ENCODE measurements around the gene BBLN.

BBLN gene

DNA sequence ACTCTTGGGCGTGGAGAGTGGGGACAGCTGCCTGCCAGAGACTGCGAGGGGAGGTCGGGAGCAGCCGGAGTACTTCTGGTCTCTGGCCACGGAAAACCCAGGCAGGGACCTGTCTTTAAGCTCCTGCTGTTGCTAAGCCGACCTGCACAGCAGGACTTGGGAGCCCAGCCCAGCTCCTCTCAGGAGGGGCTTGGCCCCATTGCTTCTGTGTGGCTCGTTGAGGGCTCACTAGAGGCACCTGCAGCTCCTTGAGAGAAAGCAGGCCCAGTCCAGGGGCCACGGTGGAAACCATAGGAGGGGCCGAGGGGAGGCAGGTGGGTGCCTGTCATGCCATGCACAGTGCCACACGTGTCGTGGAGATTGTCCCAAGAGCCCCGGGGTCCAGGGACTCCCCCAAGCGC lies 14.1 kb upstream of the BBLN start:
- DNase-seq: no peak

DNA sequence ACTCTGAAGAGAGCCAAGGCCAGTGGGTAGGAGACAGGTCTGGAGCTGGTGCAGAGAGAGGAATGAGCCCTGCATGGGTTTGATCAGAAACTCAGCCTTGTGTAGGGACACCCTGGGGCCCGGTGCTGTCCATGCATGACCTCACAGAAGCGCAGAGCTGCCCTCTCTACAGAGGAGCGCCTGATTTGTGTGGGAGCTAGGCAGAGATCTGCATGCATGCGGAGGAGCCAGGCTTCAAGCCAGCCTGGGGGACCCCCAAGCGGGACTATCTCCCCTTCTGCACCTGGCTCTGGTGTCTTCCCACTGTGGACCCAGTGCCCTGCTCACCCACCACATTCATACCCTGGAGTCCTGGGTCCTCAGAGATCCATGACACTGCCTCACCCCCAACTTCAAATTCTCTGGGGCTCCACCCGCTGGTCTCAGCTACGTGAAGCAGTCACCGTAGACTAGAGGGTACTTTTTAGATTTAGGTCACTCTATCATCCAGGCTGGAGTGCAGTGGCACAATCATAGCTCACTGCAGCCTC lies 13.4 kb upstream of the BBLN start:
- DNase-seq: no peak

DNA sequence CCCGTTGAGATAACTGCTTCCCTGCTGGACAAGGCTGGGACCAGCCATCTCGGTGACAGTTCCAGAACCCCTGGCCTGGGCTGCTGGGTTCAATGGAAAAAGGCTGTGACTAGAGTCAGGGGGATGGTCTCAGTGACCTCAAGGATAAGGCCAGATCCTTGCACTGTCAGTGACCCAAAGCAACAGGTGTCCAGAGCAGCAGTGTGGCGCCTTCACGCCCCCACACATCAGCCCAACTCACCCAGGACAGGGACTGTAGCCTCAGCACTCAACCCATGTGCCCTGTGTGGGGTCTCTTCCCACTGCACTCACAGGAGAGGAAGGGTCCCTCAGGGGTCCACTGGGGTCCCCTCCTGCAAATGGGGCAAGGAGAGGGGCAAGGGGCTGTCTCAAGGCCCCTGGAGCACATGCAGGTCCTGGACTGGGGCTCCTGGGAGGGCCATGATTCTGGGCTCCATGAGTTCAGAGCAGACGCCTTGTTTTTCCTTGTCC lies 11.5 kb upstream of the BBLN start:
- no peak for DNase-seq

DNA sequence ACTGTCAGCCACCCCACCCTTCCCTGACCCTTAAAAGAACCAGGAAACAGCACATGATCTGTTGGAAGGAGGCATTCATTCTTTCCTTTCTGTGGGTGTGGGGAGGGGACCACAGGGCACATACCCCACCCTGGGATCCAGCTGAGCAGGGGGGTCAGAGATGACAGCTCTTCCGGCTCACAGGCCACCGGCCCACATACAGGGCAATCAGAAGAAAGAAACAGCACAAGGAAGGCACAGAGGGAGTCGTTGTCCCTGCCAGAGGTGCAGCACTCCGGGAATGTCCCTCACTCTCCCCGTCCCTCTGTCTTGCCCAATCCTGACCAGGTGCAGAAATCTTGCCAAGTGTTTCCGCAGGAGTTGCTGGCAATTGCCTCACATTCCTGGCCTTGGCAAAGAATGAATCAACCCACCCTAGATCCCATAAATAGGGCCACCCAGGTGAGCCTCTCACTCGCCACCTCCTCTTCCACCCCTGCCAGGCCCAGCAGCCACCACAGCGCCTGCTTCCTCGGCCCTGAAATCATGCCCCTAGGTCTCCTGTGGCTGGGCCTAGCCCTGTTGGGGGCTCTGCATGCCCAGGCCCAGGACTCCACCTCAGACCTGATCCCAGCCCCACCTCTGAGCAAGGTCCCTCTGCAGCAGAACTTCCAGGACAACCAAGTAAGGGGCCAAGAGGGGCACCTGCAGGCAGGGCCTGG lies 10.9 kb upstream of the BBLN start, which contains the start of gene LCN2:
Gene LCN2, plus strand, starts transcription at position 453 of the 701 bp plus-strand sequence. Its CDS starts 73 bp downstream, at position 526.
- no peak for DNase-seq

DNA sequence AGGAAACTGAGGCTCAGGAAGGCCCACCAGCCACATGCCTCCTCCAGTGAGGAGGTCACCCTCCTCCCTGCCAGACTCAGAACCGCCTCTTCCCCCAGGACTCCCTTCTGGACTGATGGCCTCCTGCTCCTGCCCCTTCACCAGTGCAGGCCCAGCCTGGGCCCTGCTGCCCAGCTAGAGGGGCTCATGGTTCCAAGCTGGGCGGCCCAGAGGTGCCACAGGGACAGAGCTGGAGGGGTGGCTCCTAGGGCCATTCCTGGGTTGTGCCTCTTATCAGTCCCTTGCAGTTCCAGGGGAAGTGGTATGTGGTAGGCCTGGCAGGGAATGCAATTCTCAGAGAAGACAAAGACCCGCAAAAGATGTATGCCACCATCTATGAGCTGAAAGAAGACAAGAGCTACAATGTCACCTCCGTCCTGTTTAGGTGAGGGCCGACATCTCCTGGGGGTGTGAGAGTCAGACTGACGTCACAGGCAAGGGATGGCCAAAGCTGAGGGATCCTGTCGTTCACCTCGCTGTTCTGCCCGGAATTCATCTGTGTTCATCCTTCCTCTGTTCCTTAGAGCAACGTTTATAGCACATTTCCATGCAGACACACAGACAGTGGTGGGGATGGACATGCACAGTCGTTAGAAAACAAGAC lies 10.0 kb upstream of the BBLN start:
- no peak for DNase-seq

DNA sequence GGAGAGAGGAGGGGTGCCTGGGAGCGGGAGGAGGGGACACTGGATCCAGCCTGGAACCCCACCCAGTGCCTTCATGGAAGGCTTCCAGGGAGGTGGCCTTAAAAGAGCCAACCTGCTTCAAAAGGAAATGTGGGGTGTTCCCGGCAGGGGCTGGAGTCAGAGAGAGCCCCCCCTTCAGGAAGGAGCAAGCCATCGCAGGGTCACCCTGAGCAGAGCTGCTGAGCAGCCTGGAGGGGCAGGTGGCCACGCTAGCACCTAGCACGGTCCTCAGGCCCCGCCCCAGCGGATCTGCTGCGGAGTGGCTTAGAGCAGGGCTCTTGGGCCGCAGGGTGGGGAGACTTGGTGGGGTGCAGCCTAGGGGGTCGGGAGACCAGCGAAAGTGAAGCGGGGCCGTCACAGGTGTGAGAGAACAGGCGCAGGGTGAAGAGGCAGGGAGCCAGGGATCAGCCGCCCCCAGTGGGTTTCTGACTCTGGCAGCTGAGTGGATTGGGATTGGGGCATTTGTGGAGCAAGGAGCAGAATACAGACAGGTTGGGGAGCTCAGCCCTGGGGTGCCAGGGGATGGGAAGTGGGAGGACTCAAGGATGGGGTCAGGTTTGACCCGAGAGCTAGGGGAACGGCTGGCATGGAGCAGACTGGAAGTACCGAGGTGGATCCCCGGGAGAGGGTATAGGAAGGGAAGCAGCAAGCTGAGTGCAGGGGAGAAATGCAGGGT lies 9.3 kb upstream of the BBLN start:
- no peak for DNase-seq

DNA sequence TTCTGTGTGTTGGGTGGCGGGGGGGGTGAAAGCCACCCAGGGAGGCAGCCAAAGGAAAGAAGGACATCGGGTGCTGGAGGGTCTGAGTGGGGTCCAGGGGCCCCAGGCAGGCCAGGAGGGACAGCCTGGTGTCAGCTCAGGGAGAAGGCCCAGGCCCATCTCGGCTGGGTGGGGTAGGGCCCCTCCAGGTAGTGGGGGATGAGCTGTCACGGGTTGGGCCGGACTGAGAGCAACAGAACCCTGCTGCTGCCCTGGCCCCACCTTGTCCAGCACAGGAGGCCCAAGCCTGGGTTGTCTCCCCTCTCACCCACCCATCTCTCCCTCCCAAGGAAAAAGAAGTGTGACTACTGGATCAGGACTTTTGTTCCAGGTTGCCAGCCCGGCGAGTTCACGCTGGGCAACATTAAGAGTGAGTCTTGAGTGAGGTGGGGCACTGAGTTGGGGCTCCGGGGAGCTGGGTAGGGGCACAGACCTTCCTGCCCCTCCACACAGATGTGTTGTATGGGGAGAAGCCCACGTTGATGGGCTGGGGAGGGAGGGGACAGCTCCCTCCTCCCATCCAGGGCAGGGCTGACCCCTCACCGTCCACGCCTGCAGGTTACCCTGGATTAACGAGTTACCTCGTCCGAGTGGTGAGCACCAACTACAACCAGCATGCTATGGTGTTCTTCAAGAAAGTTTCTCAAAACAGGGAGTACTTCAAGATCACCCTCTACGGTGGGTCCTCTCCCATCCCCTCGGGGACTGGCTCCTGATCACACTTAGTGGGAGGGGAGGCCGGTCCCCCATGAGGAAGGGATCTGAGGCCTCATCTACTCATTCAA lies 8.5 kb upstream of the BBLN start:
- DNase-seq: no peak

DNA sequence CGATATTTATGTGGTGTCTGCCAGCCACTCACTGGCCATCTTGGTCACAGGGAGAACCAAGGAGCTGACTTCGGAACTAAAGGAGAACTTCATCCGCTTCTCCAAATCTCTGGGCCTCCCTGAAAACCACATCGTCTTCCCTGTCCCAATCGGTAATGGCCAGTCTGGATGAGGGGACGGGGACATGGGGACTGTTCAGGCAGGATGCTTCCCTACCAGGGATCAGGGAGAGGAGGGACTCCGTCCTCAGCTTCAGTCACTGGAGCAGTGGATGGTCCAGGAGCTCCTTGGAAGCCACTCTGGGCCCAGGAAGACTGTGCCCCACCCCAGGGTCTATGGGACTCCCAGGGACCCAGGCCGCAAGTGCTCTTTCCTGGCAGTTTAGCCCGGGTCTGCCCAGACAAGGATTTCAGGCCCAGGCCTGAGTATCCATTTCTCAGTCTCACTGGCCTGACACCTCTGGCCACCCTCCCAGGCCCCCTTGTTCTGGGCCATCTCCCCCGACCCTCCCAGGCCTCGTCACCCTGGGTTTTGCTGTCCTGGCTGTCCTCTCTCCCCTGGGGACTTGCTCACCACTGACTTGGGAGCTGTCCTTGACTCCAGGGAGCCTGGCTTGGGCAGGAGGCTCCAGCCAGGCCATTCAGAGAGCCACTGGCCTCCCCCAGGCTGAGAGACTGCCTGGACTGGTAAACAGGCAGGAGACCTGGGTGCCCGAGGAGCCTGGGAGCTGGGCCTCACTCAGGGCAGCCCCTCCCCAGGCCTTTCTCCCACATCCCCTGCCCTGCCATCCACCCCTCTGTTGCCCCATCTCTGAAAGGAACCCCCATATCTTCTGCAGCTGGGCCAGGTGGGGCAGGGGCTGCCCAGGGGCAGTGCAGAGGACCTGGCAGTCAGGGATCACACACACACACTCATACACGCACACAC lies 7.7 kb upstream of the BBLN start:
- DNase-seq: no peak

DNA sequence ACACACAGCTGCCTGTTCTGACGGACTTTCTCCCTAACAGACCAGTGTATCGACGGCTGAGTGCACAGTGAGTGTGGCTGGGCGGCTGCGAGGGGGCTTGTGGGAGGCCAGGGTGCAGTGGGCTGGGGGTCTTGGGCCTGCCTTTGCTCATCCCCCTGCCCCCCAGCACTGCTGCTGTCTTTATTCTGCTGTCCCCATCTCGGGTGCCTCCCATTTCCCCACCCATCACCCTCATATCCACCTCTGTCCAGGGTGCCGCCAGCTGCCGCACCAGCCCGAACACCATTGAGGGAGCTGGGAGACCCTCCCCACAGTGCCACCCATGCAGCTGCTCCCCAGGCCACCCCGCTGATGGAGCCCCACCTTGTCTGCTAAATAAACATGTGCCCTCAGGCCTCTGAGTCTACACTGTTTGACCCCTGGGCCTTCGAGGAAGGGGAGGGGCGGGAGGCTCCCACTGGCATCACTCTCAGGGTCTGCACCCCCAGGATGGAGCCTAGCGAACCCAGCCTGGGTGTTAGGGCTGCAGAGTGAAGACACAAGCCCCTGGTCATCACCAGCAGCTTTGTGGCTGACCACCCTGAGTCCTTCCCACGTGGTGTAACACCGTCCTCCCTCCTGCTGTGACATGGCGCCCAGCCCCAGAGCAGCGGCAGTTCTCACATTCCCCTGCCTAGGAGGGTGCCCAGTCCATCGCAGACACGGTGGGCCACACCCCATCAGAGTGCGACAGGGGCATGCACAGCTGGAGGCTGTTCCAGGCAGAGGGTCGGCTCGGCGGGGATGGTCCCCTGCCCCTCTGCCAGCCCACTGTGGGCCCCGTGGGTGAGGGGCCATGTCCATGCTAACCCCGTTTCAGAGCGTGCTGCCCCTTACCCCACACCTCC lies 6.8 kb upstream of the BBLN start:
- DNase-seq: no peak

DNA sequence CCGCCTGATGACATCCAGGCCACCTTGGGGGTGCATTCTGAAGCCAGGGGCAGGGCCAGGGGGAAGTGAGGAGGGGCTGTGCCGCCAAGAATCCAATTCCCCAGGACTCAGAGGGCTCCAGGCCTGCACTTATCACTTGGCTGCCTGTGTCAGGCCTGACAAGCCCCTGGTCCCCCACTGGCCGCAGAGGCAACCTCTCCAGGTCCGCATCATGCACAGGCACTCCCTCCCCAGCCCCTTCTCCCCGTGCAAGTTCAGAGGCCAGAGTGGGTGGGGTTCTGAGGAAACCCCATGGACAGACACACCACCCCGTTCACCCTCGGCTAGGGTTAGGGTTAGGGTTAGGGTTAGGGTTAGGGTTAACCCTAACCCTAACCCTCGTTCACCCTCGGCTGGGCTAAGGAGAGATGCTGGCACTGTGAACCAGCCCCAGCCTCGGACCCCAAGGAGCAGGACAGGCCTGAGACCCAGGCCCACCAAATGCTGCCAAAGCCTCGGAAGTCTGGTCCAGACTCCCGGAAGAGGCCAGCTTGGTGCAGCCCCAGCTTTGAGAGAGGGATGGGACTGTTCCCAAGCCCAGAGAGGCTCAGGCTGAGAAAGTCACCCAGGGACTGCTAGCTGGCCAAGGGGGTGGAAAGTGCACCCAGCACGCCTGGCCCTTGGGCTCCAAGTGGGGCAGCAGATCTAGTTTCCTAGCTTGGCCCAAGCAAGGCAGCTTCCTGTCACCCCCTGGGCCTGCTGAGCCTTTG lies 5.9 kb upstream of the BBLN start:
- no peak for DNase-seq

DNA sequence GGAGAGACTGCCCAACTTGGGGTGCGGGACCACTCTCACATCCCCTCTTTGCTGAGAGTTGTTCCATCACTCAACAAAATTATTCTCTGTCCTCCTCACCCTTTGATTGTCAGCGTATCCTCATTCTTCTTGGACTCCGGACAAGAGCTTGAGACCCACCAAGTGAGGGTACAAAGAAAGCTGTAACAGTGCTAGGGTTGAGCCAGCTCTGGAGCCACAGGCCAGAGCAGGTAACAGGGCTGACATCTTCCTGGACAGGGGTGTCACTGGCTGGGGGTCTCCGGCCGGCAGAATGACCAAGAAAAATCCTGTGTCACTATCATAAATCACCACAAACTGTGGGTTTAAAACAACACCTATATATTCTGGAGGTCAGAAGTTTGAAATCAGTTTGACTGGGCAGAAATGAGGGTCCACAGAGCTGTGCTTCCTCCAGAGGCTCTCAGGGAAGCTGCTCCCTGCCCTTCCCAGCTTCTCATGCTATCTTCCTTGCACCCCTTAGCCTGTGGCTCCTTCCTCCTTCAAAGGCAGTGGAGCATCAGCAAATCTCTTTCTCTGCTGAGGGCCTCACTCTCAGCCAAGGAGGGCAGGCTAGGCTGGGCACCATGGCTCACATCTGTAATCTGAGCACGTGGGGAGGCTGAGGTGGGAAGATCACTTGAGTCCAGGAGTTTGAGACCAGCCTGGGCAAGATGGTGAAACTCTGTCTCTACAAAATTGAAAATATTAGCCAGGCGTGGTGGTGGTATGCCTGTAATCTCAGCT lies 4.1 kb upstream of the BBLN start:
- DNase-seq: no peak

DNA sequence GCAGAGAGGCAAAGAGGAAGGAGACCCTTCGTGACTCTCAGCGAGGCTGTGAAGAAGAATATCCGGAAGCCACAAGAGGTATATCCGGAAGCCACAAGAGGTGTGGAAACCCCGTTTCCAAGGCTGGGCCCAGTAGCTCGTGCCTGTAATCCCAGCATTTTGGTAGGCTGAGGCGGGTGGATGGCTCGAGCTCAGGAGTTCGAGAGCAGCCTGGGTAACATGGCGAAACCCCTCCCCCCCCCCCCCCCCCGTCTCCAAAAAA lies 612 bp upstream of the BBLN start:
- DNase-seq: no peak

DNA sequence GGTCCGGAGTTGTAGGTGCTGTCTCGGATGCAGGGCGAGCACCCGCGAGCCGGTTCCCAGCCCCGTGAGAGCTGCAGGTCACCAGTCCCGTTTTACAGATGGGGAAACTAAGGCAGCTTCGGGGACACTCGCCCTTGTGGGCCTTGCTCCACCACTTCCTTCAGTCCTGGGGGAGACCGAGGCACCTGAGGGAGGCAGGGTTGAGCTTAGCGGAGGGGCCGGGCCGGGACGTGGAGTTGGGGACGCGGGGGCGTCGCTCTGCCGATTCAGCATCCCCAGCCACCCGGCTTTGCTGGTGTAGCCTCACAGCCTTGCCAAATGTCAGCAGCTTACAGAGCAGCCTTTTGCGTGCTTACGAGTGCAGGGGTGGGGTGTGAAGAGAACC lies 530 bp downstream of the BBLN start:
- no peak for DNase-seq

DNA sequence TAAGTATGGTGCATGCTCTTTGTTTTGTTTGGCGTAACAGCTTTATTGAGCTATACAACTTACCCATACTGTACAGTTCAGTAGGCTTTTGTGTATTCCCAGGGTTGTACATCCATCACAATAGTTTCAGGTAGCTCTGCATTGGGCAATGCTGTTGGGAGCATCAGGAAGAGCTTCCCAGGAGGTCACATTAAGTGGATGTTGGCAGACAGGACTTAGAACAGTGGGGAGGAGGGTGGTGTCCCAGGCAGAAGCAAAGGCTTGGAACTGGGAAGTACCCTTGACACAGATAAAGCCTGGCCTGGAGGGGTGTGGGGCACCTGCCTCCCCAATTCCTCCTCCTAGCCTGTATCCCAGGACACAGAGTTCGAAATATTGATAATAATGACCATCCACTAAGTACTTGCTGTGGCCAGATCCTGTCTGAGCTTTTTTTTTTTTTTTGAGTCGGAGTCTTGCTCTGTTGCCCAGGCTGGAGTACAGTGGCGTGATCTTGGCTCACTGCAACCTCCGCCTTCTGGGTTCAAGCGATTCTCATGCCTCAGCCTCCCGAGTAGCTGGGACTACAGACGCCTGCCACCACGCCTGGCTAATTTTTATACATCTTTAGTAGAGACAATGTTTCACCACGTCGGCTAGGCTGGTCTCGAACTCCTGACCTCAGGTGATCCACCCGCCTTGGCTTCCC lies 1.3 kb downstream of the BBLN start:
- no peak for DNase-seq

DNA sequence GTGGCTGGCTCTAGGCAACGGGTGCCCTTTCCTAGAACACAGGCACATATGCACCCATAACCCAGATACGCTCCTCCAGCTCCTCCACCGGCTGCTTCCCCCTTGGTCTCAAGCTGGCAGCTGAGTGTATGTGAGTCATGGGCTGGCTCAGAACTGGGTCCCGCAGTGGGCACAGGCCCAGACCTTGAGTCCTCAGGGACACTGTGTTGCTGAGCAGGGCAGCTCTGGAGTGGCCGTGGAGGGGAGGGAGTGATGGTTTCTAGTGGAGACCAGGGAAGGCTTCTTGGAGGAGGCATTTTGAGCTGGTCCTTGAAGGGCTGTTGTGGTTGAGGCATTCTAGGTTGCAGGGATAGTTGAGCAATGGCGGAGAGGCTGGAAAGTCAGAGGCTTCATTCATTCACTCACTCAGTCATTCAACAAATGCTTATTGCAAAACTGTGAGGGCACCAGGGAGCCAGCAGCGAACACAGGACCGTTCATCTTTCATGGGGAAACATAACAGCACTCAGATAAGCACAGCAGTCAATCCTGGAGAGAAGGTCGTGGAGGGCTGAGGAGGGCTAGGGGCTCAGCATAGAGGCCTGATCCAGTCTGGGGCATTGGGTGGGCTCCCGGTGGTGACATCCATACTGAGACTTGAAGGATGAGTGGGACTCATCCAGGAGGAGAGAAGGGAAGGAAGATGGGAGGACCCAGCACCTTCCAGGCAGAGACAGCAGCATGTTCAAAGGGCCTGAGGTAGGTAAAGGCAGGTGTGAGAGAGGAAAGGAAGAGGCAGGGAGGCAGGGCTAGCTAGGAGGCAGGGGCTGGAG lies 2.4 kb downstream of the BBLN start:
- no peak for DNase-seq

DNA sequence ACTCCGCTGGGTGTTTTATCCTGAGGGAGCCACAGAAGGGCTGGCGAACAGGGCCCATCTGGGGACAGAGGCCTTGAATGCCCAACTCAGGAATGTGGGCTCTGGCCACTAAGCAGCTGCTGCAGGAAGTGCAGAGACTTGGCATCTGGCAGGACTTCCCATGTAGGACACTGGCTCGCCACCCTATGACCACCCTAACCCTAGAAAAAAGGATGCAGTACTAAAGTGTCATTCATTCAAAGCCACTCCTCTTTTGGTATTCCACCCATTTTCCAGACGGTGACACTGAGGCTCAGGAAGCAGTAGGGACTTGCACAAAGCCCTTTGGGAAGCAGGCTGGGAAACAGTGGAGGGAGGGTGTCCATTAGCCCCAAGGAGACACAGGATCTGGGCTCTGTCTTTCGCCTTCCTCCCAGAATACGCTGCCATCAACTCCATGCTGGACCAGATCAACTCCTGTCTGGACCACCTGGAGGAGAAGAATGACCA lies 3.0 kb downstream of the BBLN start:
- no peak for DNase-seq

DNA sequence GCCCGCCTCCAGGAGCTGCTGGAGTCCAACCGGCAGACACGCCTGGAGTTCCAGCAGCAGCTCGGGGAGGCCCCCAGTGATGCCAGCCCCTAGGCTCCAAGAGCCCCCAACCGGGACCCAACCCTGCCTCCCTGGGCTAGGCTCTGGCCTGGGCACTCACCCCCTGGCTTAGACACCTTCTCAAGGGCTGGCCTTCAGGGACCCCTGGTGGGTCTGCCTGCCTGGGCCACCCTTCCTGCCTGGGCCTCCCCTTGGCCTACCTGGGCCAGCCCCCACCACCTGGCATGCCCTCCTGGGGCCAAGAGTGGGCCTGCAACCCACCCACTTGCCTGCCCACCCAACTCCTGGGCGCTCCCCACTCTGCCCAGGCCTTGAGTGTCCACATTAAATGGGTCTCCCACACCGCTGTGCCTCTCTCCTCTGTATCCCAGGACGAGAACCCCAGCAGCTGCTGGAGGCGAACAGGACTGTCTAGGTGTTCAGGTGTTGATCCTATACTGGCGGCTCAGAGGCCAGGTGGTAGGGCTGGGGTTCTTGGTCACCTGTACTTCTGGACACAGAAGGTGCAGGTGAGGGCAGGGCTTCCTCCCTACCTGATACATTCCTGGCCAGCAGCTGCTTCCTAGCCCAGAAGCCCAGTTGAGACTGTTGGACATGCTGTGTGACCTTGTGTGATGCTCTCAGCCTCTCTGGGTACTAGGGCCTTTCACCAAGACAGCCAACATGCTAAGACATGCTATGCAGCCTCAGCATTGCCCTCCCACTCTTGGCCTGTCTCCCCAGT lies 3.6 kb downstream of the BBLN start:
- DNase-seq: no peak

All from NK-92 treated with Interleukin-12 subunit alpha and Interleukin-12 subunit beta, amount 100 ng/mL, for 24 hours (cell line).